HG03378 (cell line): ENCODE data around the gene IRAK2.
"Not testable (repeated sequence)": the region's sequence is repeated elsewhere in the genome, so short reads cannot be mapped to it uniquely, and the experiment has no call there.

ENCODE experiments used
- ATAC-seq: cut with Tn5 transposase; IDR thresholded peaks from one replicate; pipeline ENCODE4 v1.9.1; 2021; ENCODE audit warnings: mild to moderate bottlenecking, moderate library complexity; ENCODE audit not compliant: unreplicated experiment

The IRAK2 gene, protein sequence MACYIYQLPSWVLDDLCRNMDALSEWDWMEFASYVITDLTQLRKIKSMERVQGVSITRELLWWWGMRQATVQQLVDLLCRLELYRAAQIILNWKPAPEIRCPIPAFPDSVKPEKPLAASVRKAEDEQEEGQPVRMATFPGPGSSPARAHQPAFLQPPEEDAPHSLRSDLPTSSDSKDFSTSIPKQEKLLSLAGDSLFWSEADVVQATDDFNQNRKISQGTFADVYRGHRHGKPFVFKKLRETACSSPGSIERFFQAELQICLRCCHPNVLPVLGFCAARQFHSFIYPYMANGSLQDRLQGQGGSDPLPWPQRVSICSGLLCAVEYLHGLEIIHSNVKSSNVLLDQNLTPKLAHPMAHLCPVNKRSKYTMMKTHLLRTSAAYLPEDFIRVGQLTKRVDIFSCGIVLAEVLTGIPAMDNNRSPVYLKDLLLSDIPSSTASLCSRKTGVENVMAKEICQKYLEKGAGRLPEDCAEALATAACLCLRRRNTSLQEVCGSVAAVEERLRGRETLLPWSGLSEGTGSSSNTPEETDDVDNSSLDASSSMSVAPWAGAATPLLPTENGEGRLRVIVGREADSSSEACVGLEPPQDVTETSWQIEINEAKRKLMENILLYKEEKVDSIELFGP

DNA sequence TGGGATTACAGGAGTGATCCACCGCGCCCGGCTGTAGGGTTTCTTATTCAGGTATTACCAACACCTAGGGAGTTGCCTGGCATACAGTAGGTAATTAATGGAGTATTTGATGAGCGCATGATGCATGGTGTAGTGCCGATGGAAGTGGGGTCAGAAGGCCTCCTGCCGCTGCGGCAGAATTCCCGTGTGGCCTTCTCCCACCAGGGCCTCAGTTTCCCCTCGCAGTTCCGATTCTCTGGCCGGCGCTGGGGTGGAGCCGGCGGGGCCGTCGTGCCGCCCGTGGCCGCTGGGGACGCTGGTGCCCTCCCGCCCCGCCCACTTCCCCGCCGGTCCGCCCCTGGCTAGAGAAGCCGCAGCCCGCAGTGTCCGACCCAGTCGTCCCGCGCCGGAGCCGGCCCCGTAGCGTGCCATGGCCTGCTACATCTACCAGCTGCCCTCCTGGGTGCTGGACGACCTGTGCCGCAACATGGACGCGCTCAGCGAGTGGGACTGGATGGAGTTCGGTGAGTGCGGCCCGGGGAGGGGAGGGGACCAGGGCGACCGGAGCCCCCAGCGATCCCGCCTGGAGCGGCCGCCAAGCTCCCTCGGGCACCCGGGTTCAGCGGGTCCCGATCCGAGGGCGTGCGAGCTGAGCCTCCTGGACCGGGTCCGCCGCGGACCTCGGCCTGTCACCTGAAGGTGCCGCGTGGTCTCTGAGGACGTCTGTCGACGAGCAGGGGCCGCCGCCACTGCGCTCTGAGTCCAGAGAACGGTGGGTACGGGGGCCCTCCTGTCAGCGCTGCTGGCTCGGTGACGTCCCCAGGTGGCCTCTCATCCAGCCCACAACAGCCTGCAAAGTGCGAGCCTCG, at the start of gene IRAK2:
Gene IRAK2 (plus strand): TSS at position 374 of the 848 bp plus-strand sequence. CDS start 36 bp downstream, at position 410.
- no peak for ATAC-seq

DNA sequence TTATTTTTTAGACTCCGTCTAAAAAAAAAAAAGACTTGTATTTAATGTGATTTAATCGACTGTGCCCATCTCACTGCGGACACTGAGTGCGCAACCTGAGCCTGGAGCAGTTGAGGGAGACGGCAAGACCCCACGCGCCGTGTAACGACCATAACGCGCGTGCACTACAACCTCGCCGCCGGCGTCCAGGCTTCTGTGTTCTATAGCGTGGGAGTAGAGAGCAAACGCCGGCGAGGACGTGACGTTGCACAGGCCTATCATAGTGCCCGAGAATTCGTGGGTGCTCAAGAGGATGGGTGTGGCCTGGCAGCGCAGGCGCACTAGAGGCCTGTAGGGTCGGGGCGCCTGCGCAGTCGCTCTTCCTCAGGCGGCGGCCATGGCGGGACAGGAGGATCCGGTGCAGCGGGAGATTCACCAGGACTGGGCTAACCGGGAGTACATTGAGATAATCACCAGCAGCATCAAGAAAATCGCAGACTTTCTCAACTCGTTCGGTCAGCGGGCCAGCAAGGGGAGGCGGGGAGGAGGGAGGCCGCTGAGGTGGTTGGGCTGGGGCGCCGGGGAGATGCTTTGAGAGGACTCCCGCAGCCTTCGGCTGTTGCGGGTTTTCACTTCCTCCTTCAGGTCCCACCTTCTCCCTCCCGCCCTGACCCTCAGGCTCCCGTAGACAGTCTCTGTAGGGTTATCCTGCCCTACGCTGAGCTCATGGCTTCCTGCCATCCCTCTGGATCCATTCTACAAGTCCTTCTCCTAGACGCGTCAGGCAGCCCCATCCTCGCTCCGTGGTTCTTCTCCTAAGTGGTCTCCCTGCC, 49.2 kb upstream of the IRAK2 start, which contains the start of gene BRK1:
Gene BRK1 (plus strand): TSS at position 350 of the 812 bp plus-strand sequence. CDS start 27 bp downstream, at position 377.
- ATAC-seq: peak; percentile 88

DNA sequence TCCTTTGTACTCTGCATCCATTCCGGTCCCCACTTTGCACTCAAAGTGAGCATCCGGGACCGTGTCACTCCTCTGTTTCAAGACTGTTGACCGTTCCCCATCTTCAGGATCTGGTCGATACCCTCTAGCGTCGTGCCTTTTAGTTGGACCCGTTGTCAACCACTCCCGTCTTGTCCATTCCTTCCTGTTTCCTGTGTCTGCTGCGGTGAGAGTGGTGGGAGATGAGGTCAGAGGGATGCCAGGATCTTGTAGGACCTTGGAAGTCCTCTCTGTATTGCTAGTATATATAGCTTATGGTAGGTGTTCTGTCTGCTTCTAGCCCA, 48.6 kb upstream of the IRAK2 start:
- peak; percentile 22 for ATAC-seq

DNA sequence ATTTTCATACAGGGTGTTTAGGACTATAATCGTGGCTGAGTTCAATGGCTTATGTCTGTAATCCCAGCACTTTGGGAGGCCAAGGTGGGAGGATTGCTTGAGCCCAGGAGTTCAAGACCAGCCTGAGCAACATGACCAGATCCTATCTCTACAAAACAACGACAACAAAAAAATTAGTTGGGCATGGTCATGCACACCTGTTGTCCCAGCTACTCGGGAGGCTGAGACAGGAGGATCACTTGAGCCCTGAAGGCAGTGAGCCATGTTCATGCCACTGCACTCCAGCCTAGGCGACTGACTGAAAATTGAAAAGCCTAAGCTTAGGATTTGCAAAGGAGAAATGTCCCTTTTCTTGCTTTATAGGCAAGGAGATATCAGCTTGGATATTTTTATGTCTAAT, 47.8 kb upstream of the IRAK2 start:
- ATAC-seq: no peak

DNA sequence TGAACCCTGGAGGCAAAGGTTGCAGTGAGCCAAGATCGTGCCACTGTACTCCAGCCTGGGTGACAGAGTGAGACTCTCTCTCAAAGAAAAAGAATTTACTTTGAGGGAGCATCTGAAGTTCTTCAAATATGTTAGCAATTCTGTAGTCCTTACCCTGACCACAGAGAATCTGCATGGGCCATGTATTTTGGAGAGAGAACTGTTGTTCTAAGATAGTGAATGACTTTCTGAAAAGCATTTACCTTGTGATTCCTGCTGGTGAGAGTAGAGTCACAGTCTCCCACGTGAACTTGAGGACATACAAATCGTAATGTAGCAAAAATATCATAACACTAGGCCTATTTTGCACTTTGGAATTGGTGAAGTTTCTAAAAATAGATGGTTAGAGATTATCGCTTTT, 45.3 kb upstream of the IRAK2 start:
- no peak for ATAC-seq

DNA sequence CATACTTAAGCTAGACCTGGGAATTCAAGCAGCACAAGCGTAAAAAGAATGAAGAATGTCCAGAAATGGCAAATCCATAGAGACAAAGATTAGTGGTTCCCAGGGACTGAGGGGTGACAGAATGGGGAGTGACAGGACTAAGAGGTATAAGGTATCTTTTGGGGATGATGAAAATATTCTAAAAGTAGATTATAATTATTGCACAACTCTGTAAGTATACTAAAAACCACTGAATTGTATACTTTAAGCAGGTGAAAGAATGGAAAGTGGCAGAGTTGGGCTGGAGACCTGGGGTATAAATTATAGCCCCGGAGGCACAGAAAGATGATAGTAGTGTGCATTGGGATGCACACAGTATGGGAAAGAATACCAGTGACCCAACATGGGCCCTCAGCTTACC, 43.7 kb upstream of the IRAK2 start:
- ATAC-seq: no peak

DNA sequence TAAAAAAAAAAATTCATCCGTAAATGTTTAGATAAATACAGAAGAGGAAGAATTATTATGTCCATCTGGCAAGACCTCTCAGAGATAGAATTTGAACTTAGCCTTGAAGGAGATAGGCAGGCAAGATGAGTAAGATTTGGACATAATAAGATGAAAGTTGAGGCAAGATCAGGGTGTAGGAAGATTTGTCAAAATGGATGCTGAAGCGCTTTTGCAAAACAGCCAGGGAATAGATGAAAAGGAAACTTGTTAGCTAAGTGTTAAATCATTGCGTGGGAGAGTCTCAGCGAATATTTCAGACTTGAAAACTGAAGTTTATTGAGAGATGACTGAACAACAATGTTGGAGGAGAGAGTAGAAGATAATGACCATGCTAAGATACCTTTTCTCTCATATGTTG, 42.0 kb upstream of the IRAK2 start:
- ATAC-seq: no peak

DNA sequence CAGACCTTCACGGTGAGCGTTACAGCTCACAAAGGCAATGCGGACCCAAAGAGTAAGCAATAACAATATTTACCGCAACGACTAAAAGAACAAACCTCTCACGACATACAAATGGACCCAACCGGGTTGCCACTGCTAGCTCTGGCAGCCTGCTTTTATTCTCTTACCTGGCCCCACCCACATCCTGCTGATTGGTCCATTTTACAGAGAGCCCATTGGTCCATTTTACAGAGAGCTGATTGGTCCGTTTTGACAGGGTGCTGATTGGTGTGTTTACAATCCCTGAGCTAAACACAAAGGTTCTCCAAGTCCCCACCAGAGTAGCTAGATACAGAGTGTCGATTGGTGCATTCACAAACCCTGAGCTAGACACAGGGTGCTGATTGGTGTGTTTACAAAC, 28.8 kb upstream of the IRAK2 start:
- not testable (repeated sequence) for ATAC-seq

DNA sequence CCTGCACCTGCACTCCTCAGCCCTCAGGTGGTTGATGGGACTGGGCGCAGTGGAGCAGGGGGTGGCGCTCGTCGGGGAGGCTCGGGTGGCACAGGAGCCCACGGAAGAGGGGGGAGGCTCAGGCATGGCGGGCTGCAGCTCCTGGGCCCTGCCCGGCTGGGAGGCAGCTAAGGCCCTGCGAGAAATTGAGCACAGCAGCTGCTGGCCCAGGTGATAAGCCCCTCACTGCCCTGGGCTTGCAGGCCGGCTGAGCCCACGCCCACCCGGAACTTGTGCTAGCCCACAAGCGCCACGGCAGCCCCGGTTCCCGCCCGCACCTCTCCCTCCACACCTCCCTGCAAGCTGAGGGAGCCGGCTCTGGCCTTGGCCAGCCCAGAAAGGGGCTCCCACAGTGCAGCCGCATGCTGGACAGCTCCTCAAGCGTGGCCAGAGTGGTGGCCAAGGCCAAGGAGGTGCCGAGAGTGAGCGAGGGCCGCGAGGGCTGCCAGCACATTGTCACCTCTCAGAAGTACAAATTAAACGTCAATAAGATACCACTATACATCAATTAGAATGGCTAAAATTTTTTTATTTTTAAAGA, 28.2 kb upstream of the IRAK2 start:
- ATAC-seq: no peak

DNA sequence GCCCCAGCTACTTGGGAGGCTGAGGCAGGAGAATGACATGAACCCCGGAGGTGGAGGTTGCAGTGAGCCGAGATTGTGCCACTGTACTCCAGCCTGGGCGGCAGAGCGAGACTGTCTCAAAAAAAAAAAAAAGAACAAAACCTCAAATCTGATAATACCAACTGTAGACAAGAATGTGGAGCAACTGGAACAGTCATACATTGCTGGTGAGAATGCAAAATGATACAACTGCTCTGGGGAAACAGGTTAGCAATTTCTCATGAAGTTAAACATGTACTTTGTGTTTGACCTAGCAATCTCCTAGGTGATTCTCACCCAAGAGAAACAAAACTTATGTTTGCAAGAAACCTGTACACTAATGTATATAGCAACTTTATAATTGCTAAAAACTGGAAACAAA, 27.5 kb upstream of the IRAK2 start:
- ATAC-seq: no peak

DNA sequence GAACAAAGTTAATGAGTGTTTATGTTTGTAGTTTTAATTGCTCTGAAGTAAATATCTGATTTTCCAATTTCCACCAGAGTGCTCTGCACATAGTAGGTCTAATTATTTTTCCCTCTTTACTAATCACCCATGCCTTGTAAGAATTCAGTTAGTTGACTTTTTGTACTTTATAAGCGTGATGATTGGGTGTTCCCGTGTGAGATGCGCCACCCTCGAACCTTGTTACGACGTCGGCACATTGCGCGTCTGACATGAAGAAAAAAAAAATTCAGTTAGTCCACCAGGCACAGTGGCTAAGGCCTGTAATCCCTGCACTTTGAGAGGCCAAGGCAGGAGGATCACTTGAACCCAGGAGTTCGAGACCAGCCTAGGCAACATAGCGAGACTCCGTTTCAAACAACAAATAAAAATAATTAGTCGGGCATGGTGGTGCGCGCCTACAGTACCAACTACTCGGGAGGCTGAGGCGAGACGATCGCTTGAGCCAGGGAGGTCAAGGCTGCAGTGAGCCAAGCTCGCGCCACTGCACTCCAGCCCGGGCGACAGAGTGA, 23.6 kb upstream of the IRAK2 start:
- ATAC-seq: no peak

DNA sequence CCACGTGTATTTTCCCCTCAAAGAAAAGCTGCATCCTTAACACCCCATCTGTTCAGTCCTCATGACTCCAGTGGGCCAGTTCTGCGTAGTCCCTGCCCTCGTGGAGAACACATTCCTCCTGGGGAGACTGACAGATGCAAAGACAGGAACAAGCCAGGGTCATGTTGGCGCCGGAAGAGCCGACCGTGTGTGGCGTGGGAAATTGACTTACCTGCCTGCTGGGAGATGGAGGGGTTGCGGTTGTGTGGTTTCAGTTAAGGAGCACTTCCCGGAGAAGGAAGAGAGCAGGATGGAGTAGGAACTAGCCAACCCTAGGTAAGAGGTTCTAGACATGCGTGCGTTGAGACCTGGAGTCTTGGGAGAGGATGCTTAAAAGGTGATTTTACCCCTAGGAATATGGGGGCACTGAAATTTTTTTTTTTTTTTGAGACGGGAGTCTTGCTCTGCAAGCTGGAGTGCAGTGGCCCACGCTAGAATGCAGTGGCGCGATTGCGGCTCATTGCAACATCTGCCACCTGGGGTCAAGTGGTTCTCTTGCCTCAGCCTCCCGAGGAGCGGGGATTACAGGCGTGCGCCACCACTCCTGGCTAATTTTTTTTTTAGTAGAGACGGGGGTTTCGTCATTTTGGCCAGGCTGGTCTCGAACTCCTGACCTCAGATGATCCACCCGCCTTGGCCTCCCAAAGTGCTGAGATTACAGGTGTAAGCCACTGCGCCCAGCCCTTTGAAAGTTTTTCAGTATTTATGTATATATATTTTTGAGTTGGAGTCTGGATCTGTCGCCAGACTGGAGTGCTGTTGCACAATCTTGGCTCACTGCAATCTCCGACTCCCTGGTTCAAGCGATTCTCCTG, 21.8 kb upstream of the IRAK2 start:
- ATAC-seq: no peak

DNA sequence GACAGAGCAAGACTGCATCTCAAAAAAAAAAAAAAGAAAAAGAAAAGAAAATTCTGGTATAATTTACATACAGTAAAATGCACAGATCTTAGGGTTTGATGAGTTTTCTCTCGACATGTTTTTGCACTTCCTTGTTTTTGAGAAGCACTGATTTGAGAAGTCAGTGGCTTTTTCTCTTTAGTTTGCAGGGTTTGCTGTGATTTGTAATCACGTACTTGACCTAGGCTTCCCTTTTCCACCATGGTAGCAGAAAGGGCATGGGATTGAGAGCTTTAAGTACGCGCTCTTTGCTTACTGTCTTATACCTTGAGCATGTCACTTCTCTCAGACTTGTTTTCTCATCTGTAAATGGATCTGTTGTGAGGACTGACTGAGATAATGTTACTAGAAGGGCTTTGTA, 19.0 kb upstream of the IRAK2 start:
- no peak for ATAC-seq

DNA sequence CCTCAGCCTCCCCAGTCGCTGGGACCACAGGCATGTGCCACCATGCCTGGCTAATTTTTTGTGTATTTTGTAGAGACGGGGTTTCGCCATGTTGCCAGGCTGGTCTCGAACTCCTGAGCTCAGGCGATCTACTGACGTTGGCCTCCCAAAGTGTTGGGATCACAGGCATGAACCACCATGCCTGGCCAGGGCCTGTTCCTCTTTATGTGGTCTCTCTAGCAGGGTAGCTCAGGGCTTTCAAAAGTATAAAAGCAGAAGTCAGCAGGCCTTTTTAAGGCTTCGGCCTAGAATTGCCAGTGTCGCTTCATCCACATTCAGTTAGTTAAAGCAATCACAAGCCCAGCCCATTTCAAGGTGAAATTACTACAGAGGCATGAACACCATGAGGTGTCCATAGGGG, 15.5 kb upstream of the IRAK2 start:
- ATAC-seq: no peak

DNA sequence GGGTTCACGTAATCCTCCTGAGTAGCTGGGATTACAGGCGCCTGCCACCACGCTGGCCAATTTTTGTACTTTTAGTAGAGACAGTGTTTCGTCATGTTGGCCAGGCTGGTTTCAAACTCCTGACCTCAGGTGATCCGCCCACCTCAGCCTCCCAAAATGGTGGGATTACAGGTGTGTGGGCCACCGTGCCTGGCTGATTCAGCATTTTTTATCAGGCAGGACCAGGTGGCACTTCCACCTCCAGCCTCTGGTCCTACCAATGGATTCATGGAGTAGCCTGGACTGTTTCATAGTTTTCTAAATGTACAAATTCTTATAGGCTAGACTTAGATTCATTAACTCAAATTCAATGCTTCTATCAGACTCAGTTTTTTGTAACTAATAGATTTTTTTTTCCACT, 13.7 kb upstream of the IRAK2 start:
- no peak for ATAC-seq

DNA sequence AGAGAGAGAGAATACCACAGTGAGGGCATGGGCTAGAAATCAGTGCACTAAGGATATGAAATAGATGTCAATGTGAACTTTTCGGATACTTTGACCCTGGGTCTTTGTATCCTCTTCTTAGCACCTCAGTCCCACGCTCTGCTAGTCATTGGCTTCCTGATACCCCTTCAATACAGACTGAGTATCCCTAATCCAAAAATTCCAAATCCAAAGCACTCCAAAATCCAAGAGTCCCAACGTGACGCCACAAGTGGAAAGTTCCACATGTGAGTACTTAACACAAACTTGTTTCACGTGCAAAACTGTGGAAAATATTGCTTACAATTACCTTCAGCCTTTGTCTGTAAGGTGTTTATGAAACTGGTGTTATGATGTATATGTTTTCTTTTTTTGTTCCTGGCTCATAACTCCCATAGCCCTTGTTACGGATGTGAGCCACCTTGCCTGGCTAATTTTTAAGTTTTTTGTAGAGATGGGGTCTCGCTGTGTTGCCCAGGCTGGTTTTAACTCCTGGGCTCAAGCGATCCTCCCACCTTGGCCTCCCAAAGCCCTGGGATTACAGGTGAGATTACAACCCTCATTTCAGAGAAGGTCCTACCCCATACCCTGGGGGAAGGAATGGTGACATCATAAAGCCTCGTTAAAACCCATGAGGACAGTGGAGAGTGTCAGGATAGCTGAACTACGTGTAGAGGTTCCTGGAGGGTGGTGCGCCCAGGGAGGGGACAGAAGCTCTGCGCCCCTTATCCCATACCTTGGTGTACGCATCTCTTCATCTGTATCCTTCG, 10.2 kb upstream of the IRAK2 start:
- no peak for ATAC-seq

DNA sequence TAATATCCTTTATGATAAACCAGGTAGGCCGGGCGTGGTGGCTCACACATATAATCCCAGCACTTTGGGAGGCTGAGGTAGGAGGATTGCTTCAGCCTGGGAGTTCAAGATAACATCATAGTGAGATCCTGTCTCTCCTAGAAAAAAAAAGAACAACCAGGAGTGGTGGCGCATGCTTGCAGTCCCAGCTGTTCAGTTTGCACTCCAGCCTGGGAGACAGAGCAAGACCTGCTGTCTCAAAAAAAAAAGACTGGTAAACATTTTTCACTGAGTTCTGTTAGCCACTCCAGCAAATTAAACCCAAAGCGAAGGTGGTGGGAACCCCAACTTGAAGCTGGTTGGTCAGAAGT, 9.6 kb upstream of the IRAK2 start:
- no peak for ATAC-seq

DNA sequence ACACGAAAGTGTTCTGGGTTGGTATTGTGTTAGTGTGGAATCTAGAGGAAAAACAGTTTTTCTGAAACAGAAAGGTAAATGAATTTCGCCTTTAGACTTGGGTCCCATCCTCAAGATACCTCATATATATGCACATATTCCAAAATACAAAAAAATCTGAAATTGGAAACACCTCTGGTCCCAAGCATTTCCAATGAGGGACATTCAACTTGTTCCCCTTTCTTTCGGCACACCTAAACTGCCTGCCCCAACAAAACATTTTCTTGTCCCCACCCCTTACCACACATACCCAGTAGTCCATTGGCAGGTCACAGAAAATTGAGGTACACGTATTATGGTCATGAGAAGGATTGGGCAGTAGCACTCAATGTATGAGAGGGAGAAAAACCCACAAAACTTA, 9.1 kb upstream of the IRAK2 start:
- no peak for ATAC-seq

DNA sequence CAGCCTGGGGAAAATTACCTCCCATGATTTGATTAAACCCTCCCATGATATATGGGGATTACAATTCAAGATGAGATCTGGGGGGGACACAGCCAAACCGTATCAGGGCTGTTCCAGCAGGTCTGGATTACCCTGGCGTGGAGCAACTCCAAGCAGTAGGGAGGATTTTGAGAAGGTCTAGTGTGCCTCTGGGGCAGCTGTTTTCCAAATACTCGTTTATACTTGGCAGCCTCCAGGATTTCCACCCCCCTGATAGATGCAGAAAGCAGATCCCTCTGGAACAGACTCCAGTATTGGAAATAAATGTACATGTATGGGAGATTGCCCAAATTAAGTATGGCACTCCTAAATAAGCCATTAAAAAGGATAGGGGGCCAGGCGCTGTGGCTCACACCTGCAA, 7.7 kb upstream of the IRAK2 start:
- no peak for ATAC-seq
